HG03060 (cell line): ENCODE data around the gene SGO2.
"Not testable (repeated sequence)": the region's sequence is repeated elsewhere in the genome, so short reads cannot be mapped to it uniquely, and the experiment has no call there.

Source experiments
- ATAC-seq: cut with Tn5 transposase; IDR thresholded peaks from one replicate; pipeline ENCODE4 v1.9.1; 2021; ENCODE audit warnings: low read depth, moderate number of reproducible peaks; ENCODE audit not compliant: unreplicated experiment

SGO2 gene

GRCh38 chr2:200523158-200523557, 2.8 kb upstream of the SGO2 start:
- ATAC-seq, result no peak

GRCh38 chr2:200523604-200524003, 2.4 kb upstream of the SGO2 start:
- ATAC-seq, result no peak

DNA sequence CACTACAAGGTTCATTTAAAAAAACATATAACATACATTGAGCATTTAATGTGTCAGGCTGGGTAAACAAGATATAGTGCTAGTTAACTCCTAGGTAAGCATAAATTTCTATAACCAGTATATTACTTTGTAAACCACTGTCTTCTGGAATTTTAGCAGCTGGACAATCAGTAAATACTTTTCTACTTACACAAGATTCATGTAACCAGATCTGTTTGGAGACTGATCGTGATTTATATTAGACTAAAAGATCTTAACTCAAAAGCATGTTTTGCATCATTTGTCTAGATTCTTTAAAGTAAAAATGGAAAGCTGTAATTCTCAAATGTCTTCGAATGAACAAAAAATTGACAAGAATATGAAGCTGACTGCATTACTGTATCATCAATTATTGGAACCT, 941 bp upstream of the SGO2 start:
- no peak for ATAC-seq

- ATAC-seq, result no peak
Measured at GRCh38 chr2:200525551-200525881, 491 bp upstream of the SGO2 start.

- no peak for ATAC-seq
Measured at GRCh38 chr2:200528228-200528627, 2.2 kb downstream of the SGO2 start.

- ATAC-seq, result no peak
Measured at GRCh38 chr2:200533754-200534153, 7.7 kb downstream of the SGO2 start.

GRCh38 chr2:200534572-200534971, 8.6 kb downstream of the SGO2 start:
- no peak for ATAC-seq

DNA sequence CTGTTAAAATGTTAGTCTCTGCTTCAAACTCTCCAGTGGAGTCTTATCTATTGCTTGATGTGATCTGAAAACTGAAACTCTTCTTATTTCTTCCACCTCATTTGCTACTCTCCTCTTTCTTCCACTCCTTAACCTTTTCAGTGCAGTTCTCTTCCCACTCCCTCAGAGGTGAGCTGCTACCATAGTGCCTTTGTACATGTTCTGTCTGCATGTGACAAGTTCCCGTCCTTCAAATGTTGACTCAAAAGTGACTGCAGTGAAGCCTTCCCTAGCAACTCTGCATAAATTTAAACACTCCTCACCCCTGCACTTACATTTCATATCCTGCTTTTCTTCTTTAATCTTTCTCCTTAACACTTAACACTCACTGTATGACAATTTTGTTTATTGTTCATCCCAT, 12.1 kb downstream of the SGO2 start:
- ATAC-seq, result no peak

DNA sequence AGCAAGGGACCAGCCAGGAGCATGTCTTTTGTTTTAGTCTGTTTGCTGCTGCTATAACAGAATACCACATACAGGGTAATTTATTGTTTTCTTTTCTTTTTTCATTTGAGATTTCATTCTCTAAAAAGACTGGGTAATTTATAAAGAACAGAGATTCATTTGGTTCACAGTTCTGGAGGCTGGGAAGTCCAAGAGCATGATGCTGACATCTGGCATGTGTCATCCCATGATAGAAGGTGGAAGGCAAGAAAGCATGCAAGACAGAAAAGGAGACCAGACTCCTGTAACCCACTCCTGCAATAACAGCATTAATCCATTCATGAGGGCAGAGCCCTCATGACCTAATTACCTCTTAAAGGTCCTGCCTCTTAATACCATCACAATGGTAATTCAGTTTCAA, 14.8 kb downstream of the SGO2 start:
- ATAC-seq, result no peak

DNA sequence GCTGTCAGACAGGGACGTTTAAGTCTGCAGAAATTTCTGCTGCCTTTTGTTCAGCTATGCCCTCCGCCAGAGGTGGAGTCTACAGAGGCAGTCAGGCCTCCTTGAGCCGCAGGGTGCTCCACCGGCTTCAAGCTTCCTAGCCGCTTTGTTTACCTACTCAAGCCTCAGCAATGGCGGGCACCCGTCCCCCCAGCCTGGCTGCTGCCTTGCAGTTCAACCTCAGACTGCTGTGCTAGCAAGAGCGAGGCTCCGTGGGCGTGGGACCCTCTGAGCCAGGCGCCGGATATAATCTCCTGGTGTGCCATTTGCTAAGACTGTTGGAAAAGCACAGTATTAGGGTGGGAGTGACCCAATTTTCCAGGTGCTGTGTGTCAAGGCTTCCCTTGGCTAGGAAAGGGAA, 40.6 kb downstream of the SGO2 start:
- ATAC-seq, result not testable (repeated sequence)

DNA sequence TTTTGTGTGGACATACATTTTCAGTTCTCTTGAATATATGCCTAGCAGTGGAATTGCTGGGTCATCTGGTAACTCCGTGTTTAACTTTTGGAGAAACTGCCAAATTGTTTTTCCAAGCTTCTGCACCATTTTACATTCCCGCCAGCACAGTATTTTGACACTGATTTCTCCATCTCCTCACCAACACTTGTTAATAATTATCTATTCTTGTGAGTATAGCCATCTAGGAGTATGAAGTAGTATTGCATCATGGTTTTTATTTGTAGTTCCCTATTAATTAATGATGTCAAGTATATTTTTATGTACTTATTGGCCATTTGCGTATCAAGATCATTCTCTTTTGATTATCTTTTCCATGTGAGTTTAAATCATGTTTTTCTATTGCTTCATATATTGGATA, 41.9 kb downstream of the SGO2 start:
- no peak for ATAC-seq

DNA sequence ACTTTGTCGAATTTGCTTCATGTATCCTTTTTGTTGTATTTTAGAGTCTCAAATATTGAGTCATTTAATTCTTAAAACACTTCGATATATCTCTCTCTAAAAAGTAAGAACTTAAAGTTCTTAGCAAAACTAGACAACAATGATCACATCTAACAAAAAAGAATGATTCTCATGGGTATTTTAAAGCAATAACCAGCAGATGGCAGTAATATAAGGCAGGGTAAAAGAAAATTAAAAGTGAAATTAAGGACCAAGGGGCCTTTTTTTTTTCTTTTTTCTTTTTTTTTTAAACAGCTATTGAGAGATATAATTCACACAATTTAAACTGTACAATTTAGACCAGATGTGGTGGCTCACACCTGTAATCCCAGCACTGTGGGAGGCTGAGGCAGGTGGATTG, 50.0 kb downstream of the SGO2 start:
- ATAC-seq, result no peak

DNA sequence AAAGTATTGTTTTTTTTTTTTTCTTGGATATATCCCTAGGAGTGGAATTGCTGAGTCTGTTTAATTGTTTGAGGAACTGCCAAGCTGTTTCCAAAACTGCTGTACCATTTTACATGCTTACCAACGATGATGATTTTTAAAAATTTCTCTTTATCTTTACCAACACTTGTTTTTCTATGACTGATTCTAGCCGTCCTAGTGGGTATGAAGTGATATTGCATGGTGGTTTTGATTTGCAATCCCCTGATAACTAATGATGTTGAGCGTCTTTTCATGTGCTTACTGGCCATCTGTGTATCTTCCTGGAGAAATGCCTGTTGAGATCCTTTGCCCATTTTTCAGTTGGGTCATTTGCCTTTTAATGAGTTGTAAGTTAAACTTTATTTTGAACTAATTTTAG, 51.0 kb downstream of the SGO2 start:
- ATAC-seq, result no peak

DNA sequence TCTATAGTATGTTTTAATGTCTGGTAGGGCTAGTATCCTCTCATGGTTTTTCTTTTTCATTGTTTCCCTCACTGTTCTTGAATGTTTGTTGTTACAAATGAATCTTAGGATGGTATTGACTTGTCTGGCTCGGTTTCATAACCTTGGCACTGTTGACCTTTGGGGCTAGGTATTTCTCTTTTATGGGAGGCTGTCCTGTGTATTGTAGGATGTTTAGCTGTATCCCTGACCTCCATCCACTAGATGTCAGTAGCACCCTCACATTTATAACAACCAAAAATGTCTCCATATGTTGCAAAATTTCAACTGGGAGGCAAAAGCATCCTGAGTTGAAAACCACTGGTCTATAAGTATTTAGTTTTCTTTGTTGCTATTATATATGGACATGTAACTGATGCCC, 52.8 kb downstream of the SGO2 start:
- ATAC-seq, result no peak

DNA sequence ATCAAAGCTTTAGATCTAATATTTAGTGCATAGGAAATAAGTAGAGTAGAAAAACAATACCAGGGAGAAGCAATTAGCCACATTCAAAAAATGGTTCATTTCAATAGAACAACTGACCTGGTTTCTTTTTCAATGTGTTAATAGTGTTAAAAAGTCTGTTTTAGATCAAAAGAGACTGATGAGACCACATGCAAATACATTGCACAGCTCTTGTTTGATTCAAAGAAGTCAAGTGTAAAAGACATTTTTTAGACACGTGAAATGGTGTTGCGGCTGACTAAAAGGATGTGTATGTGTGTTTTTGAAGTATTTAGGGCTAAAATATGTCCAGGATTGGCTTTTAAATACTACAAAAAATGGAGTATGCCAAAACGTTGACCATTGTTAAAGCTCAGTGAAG, 58.6 kb downstream of the SGO2 start:
- ATAC-seq, result no peak

DNA sequence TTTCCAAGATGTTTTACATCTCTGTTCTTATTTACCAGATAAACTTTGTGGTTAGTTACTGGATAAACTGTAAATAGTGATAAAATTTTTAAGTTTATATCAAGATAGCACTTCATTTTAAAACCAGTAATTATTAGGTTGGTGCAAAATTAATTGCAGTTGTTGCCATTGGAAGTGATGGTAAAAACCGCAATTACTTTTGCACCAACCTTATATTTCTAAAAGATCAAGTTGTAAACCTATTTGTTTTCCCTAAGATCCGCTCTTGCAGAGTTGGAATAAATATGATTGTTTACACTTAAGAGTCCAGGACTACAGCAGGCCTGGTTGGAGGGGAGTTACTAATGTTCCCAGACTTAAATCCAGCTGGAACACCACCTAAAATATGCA, 59.3 kb downstream of the SGO2 start:
- ATAC-seq, result no peak

DNA sequence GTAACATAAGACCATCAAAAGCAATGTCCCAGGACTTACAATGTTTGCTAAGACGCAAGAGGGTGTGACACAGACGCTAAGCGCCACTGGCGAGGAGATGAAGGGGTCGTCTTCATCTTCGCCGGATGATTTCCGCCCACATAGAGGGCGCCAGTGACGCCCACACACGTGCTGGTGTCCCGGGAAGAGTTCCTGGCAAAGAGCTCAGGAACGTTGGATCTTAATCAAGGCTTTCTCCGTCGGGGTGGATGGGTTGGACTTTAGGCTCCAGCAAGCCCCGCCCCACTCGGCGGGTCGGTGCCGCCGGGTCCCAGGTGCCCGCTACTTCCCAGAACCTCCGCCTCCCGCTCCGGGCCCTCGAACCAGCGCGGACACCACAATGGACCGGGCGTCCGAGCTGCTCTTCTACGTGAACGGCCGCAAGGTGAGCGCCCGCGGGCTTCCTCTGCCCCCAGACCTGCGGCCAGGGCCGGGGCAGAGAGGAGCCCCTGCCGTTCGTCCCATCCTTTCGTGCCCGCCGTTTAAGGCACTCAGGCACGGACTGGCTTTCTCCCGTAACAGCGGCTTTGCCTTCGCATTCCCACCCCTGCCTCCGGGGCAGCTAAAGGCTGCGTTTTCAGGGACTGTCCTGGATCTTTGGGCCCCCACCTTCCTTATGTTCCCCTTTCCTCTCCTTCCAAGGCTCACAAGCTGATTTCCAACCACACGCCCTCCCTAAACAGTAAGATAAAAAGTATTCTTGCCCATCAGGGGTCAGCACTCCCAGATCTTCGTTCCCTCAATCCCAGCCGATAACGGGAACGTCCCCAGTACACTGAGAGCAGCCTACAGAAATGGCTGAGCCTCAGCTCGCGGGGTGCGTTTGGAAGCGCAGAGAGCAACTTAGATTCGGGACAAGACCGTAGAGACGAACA, 60.0 kb downstream of the SGO2 start, which contains the start of gene AOX1:
Gene AOX1 (plus strand): TSS at position 285 of the 914 bp plus-strand sequence. CDS start 95 bp downstream, at position 380.
- ATAC-seq, result no peak

DNA sequence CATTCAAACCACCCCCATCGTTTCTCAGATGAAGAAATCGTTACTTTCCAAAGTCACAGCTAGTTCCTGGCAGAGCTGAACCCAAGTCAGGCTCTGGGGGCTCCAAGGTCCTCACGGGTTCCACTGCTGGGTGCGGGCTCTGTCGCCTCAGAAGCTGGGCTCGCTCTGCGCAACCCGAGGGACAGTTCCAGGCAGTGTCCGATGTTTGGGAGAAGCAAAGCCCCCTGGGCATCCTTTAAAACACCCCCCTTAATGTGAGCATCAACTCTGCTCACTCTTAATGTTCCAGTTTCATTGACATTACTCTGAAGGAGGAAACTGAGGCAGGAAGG, 60.6 kb downstream of the SGO2 start:
- no peak for ATAC-seq

- ATAC-seq, result no peak
Measured at GRCh38 chr2:200587007-200587616, 61.1 kb downstream of the SGO2 start.

DNA sequence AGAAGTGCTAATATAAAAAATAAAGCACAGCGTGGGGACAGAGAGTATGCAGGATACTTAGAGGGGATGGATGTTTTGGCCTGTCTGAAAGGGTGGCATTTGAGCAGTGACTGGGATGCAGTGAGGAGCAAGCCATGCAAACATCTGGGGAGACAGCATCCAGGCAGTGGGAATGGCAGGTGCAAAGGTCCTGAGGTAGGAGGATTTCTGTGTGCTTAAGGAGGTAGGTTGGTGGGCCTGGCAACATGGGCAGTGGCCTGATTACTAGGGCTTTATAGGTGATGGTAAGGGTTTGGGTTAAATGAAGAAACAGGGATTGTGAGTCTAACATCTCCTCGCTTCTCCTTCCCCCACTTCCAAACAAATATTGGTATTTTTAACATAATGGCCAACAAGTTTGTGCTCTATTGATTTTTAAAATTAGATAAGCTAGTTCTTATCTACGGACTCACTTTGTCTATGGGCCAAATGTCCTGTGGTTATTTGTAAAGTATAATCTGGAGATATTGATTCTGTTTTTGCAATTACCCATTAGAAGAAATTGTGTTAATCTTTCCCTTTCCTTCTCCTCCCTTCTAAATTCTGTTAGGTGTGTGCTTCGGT, 62.2 kb downstream of the SGO2 start:
- no peak for ATAC-seq

GRCh38 chr2:200590090-200590489, 64.1 kb downstream of the SGO2 start:
- ATAC-seq, result no peak

GRCh38 chr2:200591308-200591707, 65.3 kb downstream of the SGO2 start:
- ATAC-seq, result no peak
